HG02610 (cell line): ENCODE data around the gene MLPH.

Source experiments
- ATAC-seq: cut with Tn5 transposase; IDR thresholded peaks from one replicate; pipeline ENCODE4 v1.9.1; 2021; ENCODE audit warnings: mild to moderate bottlenecking, moderate library complexity; ENCODE audit not compliant: unreplicated experiment

Gene MLPH

GRCh38 chr2:237475704-237476141, 11.3 kb upstream of the MLPH start:
- ATAC-seq: no peak

GRCh38 chr2:237478095-237478494, 9.0 kb upstream of the MLPH start:
- no peak for ATAC-seq

- ATAC-seq: no peak
These were observed 8.1 kb upstream of the MLPH start for GRCh38 chr2:237478979-237479378.

GRCh38 chr2:237479747-237480146, 7.3 kb upstream of the MLPH start:
- no peak for ATAC-seq

GRCh38 chr2:237480556-237480955, 6.5 kb upstream of the MLPH start:
- no peak for ATAC-seq

GRCh38 chr2:237480988-237481525, 6.0 kb upstream of the MLPH start:
- ATAC-seq: no peak

- ATAC-seq: no peak
These were observed 4.6 kb upstream of the MLPH start for GRCh38 chr2:237482485-237482884.

- no peak for ATAC-seq
These were observed 3.9 kb upstream of the MLPH start for GRCh38 chr2:237483018-237483731.

- ATAC-seq: no peak
These were observed 1.7 kb upstream of the MLPH start for GRCh38 chr2:237485304-237485703.

- ATAC-seq: no peak
These were observed 1.2 kb upstream of the MLPH start for GRCh38 chr2:237485844-237486243.

- ATAC-seq: no peak
These were observed 675 bp upstream of the MLPH start for GRCh38 chr2:237486334-237486818.

- ATAC-seq: no peak
These were observed 445 bp downstream of the MLPH start for GRCh38 chr2:237487496-237487895.

- no peak for ATAC-seq
These were observed 1.2 kb downstream of the MLPH start for GRCh38 chr2:237488295-237488694.

- ATAC-seq: no peak
These were observed 2.1 kb downstream of the MLPH start for GRCh38 chr2:237488901-237489860.

- ATAC-seq: no peak
These were observed 3.1 kb downstream of the MLPH start for GRCh38 chr2:237490009-237490711.

- ATAC-seq: no peak
These were observed 3.7 kb downstream of the MLPH start for GRCh38 chr2:237490795-237491194.

GRCh38 chr2:237491515-237492118, 4.6 kb downstream of the MLPH start:
- ATAC-seq: no peak

GRCh38 chr2:237492137-237492890, 5.3 kb downstream of the MLPH start:
- ATAC-seq: no peak

GRCh38 chr2:237494066-237494465, 7.0 kb downstream of the MLPH start:
- no peak for ATAC-seq
